Cortex of kidney (tissue), 1 donor: ENCODE measurements around the gene PAOX.

Source experiments
- DNase-seq: peaks from one replicate; lab custom pipeline; 2025; lab: John Stamatoyannopoulos, UW

The PAOX gene

DNA sequence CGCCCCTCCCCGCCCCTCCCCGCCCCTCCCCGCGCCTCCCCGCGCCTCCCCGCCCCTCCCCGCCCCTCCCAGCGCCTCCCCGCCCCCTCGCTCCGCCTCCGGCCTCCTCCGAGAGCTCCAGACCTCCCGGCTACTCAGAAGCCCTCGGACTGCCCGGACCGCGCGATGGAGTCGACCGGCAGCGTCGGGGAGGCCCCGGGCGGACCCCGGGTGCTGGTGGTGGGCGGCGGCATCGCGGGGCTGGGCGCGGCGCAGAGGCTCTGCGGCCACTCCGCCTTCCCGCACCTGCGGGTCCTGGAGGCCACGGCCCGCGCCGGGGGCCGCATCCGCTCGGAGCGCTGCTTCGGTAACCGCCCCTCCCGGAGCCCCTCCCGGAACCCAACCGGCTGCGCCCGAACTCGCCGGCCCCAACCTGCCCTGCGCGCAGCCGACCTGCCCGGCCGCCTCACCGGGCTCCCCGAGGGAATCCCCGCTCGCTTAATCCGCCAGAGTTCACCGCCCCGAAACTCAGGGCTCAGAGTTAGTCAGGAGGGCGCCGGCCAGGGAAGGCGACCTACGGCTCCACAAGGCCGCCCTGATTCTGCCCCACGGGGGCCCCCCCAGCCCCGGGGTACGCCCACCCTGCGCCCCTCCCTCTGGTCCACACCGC lies at the start of gene PAOX:
Gene PAOX (plus strand): TSS at position 111 of the 649 bp plus-strand sequence. CDS start 55 bp downstream, at position 166.
- no peak for DNase-seq

DNA sequence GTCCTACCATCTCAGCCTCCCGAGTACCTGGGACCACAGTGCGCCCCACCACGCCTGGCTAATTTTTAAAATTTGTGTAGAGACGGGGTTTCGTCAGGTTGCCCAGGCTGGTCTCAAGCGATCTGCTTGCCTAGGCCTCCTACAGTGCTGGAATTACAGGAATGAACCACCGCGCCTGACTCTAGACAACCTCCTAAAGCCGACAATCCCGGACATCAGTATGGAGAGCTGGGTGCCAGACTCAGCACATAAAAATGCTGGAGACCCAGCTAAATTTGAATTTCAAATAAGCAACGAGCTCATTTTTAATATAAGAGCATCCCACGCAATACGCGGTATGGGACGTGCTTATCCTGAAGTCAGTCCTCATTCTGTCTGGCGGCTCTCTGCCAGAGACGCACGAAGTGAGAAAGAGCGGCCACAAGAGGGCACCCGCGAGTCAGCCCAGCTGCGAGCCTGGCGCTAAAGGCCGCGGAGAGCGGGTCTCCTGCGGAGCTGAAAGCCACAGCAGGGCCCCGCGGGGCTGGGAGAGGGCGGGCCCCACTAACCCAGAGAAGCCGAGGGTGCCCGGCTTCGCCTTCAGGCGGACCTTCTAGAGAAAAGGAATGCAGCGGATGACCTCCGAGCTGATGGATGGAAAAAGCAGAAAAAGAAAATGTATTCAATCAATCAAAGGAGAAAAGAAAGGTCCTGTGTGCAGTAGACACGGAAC lies 49.4 kb upstream of the PAOX start:
- DNase-seq: no peak

DNA sequence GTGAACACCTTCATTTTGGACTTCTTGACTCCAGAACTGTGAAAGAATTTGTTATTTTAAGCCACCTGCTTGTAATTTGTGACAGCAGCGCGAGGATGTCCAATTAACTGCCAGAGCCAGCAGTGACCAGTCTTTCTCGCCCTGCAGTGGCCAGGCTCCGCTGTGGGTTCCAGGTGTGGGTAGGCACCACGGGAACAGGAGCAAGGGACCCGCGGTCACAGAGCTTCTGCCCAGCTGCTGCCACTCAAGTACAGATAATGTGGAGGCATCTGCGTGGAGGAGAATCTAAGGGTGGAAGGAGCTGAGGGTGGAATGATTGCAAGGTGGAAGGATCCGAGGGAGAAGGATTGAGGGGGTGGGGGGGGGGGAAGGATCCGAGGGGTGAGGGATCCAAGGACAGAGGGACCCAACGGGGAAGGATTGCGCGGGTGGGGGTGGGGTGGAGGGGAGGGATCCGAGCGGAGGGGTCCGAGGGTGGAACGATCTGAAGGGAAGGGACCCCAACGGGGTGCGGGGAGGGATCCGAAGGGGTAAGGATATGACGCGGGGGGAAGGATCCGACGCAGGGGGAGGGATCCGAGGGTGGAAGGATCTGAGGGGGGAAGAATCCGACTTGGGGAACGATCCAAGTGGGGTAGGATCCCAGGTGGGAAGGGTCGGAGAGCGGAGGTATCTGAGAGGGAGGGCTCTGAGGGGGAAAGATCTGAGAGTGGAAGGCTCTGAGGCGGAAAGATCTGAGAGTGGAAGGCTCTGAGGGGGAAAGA lies 45.9 kb upstream of the PAOX start:
- no peak for DNase-seq

DNA sequence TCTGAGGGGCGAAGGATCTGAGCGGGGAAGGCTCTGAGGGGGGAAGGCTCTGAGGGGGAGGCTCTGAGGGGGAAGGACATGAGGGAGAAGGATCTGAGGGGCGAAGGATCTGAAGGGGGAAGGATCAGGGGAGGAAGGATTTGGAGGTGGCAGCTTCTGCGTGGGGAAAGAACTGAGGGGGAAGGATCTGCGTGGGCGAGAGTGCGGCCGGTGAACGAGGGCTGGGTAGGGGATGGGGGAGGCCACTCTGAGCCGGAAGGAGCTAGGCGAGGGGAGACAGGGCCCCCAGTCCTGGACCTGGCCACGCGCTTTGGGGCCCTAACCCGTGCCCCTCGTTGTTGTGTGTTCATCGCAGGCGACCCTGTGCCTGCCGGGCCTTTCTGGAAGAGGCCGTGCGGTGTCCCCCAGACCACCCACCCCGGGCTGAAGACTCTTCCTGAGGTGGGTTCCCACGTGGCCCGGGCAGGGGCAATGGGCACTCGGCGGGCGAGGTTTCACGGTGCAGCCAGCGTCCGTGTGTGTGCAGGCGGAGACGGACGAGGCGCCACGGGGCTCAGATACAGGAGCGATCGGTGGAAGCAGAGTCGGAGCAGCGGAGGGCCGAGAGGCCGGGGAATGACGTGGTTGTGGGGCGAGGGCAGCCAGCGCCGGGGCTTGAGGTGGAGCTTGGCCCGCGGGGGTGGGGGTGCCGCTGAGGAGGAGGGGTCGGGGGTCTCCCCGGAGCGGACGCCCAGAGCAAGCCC lies 44.4 kb upstream of the PAOX start:
- DNase-seq: no peak

DNA sequence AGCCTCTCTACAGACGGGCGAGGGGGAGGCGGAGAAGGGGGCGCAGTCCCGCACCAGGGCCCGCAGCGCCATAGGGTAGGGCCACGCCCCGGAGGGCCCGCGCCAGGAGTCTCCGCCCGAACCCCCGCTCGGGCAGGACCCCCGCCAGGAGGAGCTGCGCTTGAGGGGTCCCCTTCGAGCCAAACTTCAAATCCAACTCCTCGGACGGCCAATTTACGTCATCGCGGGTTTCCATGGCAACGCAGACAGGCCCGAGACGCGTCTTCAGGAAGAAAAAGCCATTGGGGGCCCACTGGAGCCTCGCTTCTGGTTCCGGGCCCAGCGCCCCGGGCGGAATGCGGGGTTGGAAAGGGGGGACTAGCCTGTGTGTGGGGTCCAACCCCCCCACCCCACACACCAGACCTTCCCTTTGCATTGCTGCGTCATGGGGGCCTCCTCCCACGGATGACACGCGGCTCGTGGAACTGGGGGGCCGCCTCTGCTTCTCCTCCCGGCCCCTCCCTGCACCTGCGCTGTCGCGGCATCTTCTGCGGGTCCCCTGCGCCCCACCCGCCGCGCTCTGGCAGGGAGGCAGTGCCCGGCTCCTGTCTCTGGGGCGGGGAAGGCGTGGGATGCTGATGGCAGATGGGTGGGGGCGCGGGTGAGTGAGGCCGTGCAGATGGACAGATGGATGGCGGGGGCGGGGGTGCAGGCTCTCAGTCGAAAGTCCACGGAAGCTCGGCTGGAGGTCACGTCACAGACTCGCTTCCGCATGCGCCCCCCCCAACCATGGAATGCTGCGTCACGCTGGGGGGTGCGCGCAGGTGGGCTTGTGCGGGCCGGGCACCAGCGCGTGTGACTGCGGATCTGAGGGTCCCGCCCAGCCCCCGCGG lies 43.6 kb upstream of the PAOX start:
- DNase-seq: no peak

DNA sequence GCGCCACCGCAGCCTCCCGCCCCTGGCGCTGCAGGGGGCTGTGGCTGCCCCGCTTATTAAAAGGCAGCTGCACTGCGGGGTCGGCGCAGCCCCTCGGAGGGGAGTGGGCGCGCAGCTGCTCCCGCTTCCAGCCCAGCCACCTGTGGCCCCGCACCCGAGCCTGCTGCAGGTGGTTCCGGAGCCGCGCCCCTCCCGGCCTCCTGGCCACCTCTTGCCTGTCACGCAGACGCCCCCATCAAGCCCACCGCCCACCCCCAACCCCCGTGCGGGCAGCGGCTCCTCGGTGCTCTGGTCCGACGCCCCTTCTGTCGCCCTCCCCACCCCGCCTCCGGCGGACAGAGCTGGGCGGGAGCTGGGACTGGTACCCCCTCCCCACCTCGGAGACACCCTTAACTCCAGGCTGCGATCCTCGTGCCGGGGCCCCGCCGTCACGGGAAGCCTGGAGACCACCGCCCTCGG lies 42.9 kb upstream of the PAOX start:
- DNase-seq: no peak

DNA sequence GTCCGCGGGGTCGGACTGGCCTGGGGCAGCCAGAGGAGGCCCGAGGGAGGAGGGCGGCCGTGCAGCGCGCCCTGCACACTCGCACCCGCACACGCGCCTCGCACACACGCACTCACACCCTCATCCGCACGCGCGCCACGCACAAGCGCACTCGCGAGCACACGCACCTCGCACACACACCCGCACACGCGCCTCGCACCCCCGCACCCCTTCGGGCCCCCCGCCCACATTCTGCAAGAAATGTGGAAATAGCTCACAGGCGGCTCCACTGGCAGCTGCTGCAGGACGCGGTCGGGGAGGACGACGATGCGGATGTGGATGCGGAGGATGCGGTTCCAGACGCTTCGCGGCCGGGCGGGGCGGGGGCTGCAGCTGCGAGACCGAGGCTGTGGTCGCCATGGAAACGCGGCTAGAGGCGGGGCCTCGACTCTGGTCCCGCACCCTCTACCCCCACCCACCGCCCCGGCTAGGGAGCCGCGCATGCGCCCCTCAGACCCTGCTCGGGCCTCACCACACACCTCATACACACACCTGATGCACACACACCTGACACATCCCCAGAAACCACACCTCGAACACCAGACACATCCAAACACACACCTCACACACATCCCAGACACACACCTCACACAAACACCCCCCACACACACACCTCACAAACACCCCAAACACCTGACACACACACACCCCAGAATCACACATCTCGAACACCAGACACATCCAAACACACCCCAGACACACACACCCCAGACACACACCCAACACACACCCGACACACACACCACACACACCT lies 42.3 kb upstream of the PAOX start, which contains the start of gene CALY:
Gene CALY (minus strand): TSS at position 320 of the 793 bp plus-strand sequence. CDS start 7,907 bp downstream, outside the sequence.
- no peak for DNase-seq

DNA sequence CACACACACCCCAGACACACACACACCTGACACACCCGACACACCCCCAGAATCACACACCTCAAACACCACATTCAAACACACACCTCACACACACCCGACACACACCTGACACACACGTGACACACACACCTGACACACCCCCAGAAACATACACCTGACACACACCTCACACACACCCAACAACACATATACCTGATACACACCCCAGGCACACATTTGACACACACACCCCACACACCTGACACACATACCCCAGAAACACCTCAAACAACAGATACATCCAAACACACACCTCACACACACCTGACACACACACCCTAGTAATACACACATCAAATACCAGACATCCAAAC lies 41.7 kb upstream of the PAOX start:
- no peak for DNase-seq

DNA sequence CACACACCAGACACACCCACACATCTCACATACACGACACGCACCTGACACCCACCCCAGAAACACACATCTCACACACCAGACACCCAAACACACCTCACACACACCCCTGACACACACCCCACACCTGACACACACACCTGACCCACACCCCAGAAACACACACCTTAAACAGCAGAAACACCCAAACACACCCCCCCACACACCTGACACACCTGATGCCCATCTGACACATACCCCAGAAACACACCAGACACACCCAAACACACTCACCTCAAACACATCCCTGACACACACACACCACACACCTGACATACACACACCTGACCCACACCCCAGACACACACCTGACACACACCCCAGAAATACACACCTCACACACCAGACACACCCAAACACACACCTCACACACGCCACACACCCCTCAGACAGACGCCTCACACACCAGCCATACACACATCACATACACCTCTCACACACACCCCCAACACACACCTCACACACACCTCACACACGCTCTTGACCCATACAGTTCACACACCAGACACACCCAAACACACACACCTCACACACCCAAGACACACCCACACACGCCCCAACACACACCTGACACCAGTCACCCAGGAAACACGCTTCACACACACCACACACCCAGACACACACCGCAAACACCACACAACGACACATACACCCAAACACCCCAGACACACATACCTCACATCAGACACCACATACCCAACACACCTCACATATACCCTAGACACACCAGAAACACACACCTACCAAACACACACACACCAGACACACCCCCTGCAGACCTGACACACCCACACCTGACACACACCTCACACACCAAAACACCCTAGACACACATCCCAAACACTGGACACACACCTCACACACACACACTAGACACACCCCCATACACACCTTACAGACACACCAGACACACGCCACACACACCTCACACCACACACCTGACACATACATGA lies 40.7 kb upstream of the PAOX start:
- DNase-seq: no peak

DNA sequence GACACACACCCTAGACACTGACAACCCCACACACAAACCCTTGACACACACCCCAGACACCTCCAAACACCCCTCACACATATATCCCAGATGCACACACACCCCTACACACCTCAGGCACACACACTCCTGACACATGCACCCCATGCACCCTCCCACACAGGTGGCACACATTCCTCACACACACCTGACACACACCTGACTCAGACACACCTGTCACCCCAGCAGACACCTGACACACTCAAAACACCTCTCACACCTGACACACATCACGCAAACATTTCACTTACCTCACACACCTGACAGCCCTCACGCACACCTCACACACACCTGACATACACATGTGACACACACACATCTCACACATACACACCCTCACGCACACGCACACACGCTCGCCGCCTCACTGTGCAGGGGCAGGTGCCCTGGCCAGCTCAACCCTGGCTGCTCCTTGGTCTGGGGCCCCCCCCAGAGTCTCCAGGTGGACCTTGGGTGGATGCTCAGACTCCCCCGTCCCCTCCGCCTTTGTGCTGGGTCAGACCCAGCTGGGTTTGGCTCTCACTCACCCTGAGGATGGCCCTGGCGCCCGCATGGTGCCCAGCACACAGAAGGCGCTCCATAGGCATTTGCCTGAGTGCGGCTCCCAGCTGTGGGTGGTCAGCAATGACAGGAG lies 39.2 kb upstream of the PAOX start:
- no peak for DNase-seq

DNA sequence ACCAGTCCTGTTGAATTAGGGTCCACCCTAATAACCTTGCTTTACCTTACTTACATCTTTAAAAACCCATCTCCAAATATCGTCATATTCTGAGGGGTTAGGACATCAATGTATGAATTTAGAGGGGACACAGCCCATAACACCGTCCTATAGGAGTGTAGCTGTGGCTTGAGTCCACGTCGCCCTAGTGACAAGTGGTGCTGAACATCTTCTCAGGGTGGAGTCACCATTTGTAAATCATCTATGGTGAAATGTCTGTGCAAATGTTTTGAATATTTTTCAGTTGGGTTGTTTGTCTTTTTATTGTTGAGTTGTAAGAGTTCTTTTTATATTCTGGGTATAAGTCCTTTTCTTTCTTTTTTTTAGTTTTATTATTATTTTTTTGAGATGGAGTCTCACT lies 37.1 kb upstream of the PAOX start:
- no peak for DNase-seq

DNA sequence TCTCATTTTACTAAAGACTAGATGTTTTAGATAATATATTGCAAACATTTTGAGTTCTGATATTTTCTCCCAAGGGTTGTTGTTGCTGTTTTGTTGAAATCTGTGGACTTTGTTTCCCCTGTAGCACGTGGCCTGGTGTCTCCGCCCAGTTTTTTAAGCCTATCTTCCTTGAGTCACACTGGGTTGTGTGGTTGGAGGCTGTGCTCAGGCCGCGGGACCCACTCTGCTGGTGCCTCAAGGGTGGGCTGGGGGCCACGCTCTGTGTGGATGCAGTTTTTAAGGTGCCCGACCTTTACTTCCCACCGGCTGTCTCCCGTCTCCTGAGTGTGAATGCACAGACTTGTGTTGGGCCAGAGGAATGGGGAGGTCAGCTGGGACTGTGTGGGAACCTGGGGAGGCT lies 36.1 kb upstream of the PAOX start:
- DNase-seq: no peak

DNA sequence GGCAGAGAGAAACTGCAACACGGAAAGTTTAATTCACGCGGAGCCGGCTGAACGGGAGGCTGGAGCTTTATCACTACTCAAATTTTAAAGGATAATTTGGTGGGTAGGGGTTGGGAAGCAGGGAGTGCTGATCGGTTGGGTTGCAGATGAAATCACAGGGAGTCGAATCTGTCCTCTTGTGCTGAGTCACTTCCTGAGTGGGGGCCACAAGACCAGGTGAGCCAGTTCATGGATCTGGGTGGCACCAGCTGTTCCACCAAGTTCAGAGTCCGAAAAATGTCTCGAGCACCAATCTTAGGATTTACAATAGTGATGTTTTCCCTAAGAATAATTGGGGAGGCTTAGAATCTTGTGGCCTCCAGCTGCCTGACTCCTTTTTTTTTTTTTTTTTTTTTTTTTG lies 35.5 kb upstream of the PAOX start:
- no peak for DNase-seq

DNA sequence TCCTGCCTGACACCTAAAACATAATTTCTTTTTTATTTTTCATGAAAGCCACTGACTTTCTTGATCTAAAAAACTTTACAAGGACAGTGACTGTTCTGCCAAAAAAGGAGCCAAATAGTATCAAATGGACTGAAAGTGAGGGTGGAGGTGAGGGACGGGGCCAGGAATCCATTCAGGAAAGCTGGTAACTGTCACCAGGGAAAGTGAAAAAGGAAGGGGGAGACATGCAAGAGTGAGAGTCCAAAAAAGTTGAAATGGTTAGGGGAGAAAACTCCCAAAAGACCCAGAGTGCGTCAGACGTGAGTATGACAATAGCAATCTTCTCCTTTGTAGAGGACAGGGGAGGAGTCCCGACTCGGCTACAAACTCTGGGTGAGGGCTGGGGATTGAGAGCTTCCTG lies 34.8 kb upstream of the PAOX start:
- no peak for DNase-seq

DNA sequence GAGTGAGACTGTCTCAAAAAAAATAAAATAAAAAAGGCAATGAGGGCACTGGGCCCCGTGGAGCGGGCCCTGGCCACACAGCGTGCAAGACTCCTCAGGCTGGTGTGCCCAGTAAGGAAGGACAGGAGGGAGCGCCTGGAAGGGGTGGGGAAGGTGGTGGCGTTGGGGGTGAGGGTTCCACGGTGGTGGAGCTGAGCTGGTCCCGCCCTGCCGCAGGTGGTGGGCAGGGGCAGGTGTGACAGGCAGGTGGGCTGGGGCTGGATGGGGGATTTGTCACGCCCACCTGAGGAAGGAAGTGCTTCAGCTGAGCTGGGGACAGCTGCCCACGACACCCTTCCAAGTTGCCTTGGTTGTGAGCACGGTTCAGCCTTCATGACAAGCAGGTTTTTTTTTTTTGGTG lies 32.6 kb upstream of the PAOX start:
- DNase-seq: no peak

DNA sequence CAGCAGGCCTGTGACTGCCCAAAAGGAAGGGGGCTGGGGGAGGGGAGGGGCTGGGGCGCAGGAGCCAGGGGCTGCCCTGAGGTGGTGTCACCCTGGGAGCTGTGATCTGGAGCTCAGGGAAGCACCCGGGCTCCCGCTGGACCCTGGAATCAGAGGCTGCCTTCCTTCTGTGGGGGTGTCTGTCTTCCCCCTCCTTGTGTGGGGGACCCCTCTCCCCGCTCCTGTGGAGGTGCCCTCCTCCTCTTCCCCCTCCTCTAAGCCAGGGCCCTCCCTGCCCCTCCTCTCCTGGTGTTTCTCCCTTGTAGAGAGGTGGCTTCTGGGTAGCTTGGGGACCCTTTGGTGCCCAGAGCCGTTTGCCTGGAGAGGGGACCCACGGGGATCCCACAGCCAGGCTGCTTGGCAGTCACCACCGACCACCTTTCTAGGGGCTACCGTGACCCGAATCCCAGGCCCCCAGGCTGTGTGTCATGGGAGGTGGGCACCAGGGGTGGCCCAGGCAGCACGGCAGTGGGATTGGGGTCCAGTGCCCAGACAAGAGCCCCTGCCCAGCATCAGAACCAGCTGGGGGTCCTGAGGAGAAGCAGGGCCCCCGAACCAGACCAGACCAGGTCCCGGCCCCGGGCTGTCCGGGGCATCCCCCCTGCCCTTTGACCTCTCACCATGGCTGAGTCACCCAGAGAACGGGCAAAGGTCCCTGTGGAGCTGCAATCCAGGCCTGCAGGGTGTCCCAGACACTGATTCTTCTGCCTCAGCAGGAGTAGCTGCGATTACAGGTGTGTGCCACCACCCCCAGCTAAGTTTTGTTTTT lies 31.1 kb upstream of the PAOX start:
- no peak for DNase-seq

DNA sequence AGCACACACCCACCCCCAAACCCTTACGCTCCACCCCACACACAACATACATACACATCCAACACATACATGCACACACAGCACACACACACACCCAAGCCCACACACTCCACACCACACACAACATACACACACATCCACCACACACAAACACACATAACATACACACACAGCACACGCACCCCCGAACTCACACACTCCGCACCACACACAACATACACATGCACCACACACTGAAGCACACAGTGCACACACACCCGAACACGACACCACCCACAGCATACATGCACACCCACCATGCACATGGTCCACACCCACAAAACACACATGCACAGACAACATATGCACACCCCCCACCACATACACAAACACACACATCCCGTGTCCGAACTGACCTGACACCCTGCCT lies 29.9 kb upstream of the PAOX start:
- no peak for DNase-seq

DNA sequence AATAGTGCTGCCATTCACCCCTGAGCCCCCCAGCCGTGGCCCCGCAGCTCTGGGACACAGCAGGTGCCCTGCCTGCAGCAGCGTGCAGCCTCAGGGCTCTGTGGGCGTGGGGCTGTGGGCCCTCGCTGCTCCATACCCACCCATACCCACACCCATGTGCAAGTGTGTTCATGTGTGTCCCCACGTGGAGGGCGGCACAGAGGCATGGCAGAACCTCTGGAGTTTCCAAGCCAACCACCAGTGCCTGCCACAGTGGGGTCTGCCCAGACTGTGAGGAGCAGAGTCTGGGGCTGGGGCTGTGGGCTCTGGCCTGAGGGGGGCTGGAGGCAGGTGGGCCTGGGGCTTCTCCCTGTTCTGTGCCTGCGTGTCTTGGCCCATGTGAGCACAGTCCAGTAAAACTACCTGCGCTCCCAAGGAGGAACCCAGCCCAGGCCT lies 29.5 kb upstream of the PAOX start:
- DNase-seq: no peak
